NB4 (cell line): ENCODE results near the gene MROH2B.

Experiments used
- TF ChIP-seq, protein P1 (sequence below): IDR thresholded peaks from one replicate; pipeline ENCODE4 v1.5.1; 2012; ENCODE audit warnings: low read depth, low read length
- TF ChIP-seq, protein P2 (sequence below): IDR thresholded peaks from 2 replicates; pipeline ENCODE4 v1.6.1; 2011; ENCODE audit warnings: low read depth, low read length

DNA sequence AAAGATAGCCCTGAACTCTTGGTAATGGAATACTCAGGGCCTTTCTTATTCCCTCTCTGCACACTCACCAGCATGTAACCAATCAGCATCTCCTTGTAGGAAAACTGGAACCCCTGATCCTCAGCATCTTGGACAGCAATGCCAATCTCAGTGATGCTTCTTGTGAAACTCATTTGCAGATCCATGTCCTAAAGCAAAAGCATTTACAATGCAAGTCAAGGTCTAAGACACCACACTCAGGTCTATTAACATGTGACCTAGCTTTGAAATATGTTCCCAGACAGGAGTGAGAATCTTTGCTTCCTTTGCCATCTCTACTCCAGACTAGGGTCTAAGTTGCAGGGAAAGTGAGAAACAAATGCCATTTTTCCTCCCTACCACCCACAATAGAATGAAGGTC, 38.2 kb downstream of the MROH2B start:
- TF ChIP-seq, protein P1, sequence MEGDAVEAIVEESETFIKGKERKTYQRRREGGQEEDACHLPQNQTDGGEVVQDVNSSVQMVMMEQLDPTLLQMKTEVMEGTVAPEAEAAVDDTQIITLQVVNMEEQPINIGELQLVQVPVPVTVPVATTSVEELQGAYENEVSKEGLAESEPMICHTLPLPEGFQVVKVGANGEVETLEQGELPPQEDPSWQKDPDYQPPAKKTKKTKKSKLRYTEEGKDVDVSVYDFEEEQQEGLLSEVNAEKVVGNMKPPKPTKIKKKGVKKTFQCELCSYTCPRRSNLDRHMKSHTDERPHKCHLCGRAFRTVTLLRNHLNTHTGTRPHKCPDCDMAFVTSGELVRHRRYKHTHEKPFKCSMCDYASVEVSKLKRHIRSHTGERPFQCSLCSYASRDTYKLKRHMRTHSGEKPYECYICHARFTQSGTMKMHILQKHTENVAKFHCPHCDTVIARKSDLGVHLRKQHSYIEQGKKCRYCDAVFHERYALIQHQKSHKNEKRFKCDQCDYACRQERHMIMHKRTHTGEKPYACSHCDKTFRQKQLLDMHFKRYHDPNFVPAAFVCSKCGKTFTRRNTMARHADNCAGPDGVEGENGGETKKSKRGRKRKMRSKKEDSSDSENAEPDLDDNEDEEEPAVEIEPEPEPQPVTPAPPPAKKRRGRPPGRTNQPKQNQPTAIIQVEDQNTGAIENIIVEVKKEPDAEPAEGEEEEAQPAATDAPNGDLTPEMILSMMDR: no peak
- TF ChIP-seq, protein P2, sequence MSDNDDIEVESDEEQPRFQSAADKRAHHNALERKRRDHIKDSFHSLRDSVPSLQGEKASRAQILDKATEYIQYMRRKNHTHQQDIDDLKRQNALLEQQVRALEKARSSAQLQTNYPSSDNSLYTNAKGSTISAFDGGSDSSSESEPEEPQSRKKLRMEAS: no peak
